CD4-positive, alpha-beta T cell treated with Interleukin-10 for 1 hour (primary cell): ENCODE results near the gene MBD1.
"Not testable (repeated sequence)": the region's sequence is repeated elsewhere in the genome, so short reads cannot be mapped to it uniquely, and the experiment has no call there.

ENCODE experiments used
- DNase-seq: peaks from one replicate; pipeline ENCODE4 v3.0.0-alpha.2; 2020

Gene MBD1

GRCh38 chr18:50268022-50268747, 13.1 kb downstream of the MBD1 start:
- DNase-seq = peak; percentile 82

GRCh38 chr18:50266248-50266704, 15.0 kb downstream of the MBD1 start, which contains the start of gene CFAP53:
TSS of gene CFAP53 (minus strand) at chr18:50266495. CDS start at chr18:50266404, 91 bp downstream.
- DNase-seq = peak; percentile 87

- no peak for DNase-seq
These were observed 18.3 kb downstream of the MBD1 start for GRCh38 chr18:50262977-50263376.

GRCh38 chr18:50250935-50251334, 30.4 kb downstream of the MBD1 start:
- DNase-seq = no peak

- DNase-seq = no peak
These were observed 31.7 kb downstream of the MBD1 start for GRCh38 chr18:50249576-50249975.

- DNase-seq = no peak
These were observed 33.8 kb downstream of the MBD1 start for GRCh38 chr18:50247561-50247960.

- not testable (repeated sequence) for DNase-seq
These were observed 39.6 kb downstream of the MBD1 start for GRCh38 chr18:50241768-50242167.

GRCh38 chr18:50240080-50240563, 41.2 kb downstream of the MBD1 start:
- no peak for DNase-seq

GRCh38 chr18:50232419-50232818, 48.9 kb downstream of the MBD1 start:
- DNase-seq = no peak

- DNase-seq = no peak
These were observed 49.7 kb downstream of the MBD1 start for GRCh38 chr18:50231621-50232020.

GRCh38 chr18:50220249-50220648, 61.1 kb downstream of the MBD1 start:
- DNase-seq = not testable (repeated sequence)
